Measurements from ENCODE around the gene TACC3. TPM values are rescaled to one million over a fixed set of nuclear protein-coding genes. Genes with fewer than 3 reads are reported as not detected.

Gene TACC3
- total RNA-seq, 1 donor from 2014 or later: 15.0 TPM

DNA sequence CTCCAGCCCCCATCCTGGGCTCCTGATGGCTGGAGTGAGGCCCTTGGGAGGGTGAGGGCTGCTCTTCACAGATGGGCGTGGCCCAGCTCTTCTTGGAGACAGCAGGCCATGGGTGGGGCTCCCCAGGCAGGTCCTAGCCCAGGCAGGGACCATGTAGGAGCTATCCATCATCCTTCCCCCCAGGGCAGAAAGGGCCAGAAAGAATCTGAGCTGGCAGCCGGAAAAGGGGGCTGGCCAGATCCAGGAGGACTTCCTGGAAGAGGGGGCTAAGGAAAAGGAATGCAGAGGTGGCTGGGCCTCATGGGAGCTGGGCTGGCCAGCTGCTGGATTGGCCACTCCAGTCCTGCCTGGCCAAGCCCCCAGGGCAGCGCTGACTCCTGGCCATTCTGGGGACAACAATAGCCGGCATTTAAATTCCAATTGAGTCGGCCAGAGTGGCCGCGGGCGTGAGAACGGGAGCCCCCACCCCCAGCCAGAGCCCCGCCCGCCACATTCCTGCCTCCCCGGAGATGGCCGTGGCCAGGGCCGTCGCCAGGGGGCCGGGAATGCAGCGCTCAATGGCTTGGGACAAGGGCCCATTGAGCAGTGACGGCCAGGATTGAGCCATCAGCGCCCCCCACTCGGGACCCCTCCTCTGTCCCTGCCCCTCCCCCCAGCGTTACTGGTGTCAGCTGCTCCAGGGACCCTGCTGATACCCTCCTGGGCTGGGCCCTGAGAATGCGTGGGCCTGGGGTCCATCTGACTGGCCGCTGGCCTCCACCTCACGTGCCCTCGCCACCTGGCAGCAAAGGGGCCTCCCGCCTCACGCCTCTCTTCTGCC is 56.7 kb downstream of the TACC3 start:
- Histone ChIP-seq H4K20me1 (ENCODE audit: insufficient read depth, low read length) (no peaks in the 10 kb centered on the region), H3K4me3 (ENCODE audit: insufficient read depth, low read depth, low read length) (no peak overlapping the region), H3K9me3 (ENCODE audit: insufficient read depth, low read depth, low read length) (no peaks in the 10 kb centered on the region), H3K27me3 (ENCODE audit: insufficient read depth, low read length) (no peaks in the 10 kb centered on the region), H3K9ac (ENCODE audit: low read length) (no peak overlapping the region), H3K36me3 (ENCODE audit: insufficient read depth, low read length) (no peaks in the 10 kb centered on the region), H3K4me1 (ENCODE audit: insufficient read depth, low read length) (no peaks in the 10 kb centered on the region), H3K4me2 (ENCODE audit: low read length) (peak overlapping the region; percentile 48), H2AFZ (ENCODE audit: low read depth, low read length) (peak overlapping the region; percentile 47), H3K27ac (ENCODE audit: low read depth, low read length) (no peak overlapping the region), H3K79me2 (ENCODE audit: insufficient read depth, low read length) (no peaks in the 10 kb centered on the region)
- Mint-ChIP-seq H3K4me3 (ENCODE audit: unreplicated experiment) (no peak overlapping the region), H3K4me1 (ENCODE audit: low read depth, unreplicated experiment) (no peaks in the 10 kb centered on the region), H3K27me3 (ENCODE audit: low read depth, unreplicated experiment) (peaks cover 7% of the 10 kb centered on the region), H3K27ac (ENCODE audit: unreplicated experiment) (no peak overlapping the region), H3K36me3 (ENCODE audit: low read depth, unreplicated experiment) (no peaks in the 10 kb centered on the region), H3K9me3 (ENCODE audit: unreplicated experiment) (no peaks in the 10 kb centered on the region)
- TF ChIP-seq CTCF (IDR thresholded peaks at IDR 0.05; ENCODE audit: insufficient read depth, low read depth, low read length) (no peak), EZH2 (IDR thresholded peaks at IDR 0.05; ENCODE audit: insufficient read depth, low read length) (no peak)
- peak; percentile 20 for DNase-seq (ENCODE audit: low read depth)
- no peak for FAIRE-seq

DNA sequence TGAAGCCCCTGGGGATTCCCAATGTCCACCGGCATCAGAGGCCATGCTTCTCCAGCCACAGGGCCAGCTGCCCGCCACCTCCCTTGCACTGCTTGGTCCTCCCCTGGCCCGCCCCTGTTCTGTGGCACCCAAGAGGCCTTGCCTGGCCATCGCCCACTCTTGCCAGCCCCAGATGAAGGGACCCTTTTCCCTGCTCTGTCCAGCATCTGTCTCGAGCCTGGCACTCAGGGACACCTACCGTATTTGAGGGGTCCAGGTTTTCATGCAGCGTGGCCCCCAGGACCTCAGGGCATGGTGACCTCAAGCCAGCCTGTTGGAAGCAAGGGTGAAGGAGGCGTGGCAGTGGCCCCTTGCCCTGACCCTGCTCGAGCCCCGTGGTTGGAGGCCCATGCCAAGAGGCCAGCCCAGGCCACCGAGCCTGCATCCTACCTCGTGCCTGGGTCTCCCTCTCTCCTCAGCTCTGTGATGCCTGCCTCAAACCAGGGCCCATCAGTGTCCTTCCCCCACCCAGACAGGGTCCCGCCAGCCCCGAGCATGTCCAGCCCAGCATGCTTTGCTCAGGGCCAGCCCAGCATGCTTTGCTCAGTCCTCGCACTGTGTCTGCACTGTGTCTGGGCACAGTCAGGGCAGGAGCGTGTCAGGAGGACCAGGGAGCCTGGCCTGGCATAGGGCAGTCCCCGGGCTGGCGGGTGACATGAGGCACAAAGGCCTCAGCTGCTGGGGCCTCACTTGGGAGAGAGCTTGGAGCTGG is 57.5 kb downstream of the TACC3 start:
- TF ChIP-seq EZH2 (IDR thresholded peaks at IDR 0.05; ENCODE audit: insufficient read depth, low read length) (no peak), CTCF (IDR thresholded peaks at IDR 0.05; ENCODE audit: insufficient read depth, low read depth, low read length) (no peak)
- Histone ChIP-seq H3K4me1 (ENCODE audit: insufficient read depth, low read length) (no peaks in the 10 kb centered on the region), H3K4me3 (ENCODE audit: insufficient read depth, low read depth, low read length) (no peak overlapping the region), H3K79me2 (ENCODE audit: insufficient read depth, low read length) (no peaks in the 10 kb centered on the region), H3K27me3 (ENCODE audit: insufficient read depth, low read length) (no peaks in the 10 kb centered on the region), H3K4me2 (ENCODE audit: low read length) (peak overlapping the region; percentile 48), H3K36me3 (ENCODE audit: insufficient read depth, low read length) (no peaks in the 10 kb centered on the region), H3K9me3 (ENCODE audit: insufficient read depth, low read depth, low read length) (no peaks in the 10 kb centered on the region), H3K9ac (ENCODE audit: low read length) (no peak overlapping the region), H3K27ac (ENCODE audit: low read depth, low read length) (no peak overlapping the region), H2AFZ (ENCODE audit: low read depth, low read length) (peak overlapping the region; percentile 47), H4K20me1 (ENCODE audit: insufficient read depth, low read length) (no peaks in the 10 kb centered on the region)
- Mint-ChIP-seq H3K9me3 (ENCODE audit: unreplicated experiment) (no peaks in the 10 kb centered on the region), H3K4me3 (ENCODE audit: unreplicated experiment) (peak overlapping the region; percentile 54), H3K27ac (ENCODE audit: unreplicated experiment) (no peak overlapping the region), H3K36me3 (ENCODE audit: low read depth, unreplicated experiment) (no peaks in the 10 kb centered on the region), H3K27me3 (ENCODE audit: low read depth, unreplicated experiment) (peaks cover 7% of the 10 kb centered on the region), H3K4me1 (ENCODE audit: low read depth, unreplicated experiment) (no peaks in the 10 kb centered on the region)
- DNase-seq (ENCODE audit: low read depth): no peak
- no peak for FAIRE-seq

Data from astrocyte (in vitro differentiated cells and primary cell).